ENCODE results near the gene CTNNA1.

DNA sequence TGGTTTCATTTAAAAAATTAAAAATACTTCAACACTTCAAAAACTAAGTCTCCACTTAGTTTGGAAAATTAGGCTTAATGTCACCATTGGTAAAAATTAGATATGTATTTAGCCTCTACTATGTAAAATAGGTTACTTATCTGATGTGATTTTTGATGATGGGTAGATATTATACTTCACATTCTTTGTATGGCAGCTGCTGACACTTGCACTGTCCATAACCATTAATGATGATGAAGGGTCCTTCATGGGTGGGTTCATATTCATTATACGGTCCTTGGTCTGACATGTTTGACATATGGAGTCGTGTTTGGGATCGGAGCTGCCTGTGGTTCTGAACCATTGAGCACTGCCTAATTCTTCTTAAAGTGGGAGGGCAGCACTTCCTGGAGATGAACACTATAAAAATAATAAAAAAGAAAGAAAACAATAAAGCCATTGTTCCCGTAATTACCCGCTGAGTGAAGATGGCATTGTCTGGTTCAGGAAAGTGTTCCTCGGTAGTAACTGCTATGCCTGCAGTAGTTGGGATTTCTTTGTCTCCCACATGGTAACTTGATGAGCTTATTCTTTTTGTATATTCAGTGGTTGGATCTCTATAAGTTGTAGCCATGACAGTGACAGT, 119.7 kb downstream of the CTNNA1 start:
- TF ChIP-seq, protein P1, sequence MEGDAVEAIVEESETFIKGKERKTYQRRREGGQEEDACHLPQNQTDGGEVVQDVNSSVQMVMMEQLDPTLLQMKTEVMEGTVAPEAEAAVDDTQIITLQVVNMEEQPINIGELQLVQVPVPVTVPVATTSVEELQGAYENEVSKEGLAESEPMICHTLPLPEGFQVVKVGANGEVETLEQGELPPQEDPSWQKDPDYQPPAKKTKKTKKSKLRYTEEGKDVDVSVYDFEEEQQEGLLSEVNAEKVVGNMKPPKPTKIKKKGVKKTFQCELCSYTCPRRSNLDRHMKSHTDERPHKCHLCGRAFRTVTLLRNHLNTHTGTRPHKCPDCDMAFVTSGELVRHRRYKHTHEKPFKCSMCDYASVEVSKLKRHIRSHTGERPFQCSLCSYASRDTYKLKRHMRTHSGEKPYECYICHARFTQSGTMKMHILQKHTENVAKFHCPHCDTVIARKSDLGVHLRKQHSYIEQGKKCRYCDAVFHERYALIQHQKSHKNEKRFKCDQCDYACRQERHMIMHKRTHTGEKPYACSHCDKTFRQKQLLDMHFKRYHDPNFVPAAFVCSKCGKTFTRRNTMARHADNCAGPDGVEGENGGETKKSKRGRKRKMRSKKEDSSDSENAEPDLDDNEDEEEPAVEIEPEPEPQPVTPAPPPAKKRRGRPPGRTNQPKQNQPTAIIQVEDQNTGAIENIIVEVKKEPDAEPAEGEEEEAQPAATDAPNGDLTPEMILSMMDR (IDR thresholded peaks at IDR 0.05; ENCODE audit: extremely low read depth in 1 of 2, insufficient read depth in 1 of 2, low read depth in 1 of 2, low read length in 2 of 2): no peak
- no peak for TF ChIP-seq POLR2AphosphoS5 (IDR thresholded peaks at IDR 0.05; ENCODE audit: insufficient read depth, low read depth, low read length)
- no peak for TF ChIP-seq POLR2A (IDR thresholded peaks at IDR 0.05; ENCODE audit: low read depth, low read length)
- no peak for TF ChIP-seq JUN (IDR thresholded peaks at IDR 0.05; ENCODE audit: borderline replicate concordance, insufficient read depth, insufficient read length, low read depth)
- no peak for TF ChIP-seq EZH2 (IDR thresholded peaks at IDR 0.05; ENCODE audit: borderline replicate concordance, low read depth, low read length, severe bottlenecking)
- no peak for TF ChIP-seq MAX (IDR thresholded peaks at IDR 0.05; ENCODE audit: insufficient read depth, insufficient read length)
- no peak for TF ChIP-seq MYC (IDR thresholded peaks at IDR 0.05; ENCODE audit: low read depth, low read length)

All from endothelial cell of umbilical vein (primary cell).